Activated naive CD4-positive, alpha-beta T cell (primary cell): ENCODE data around the gene FAM156A.
"Not testable (repeated sequence)": the region's sequence is repeated elsewhere in the genome, so short reads cannot be mapped to it uniquely, and the experiment has no call there.

Source experiments
- DNase-seq, 4 experiments: peaks; one replicate each; lab custom pipeline; 2025; lab: John Stamatoyannopoulos, UW

FAM156A gene

GRCh38 chrX:52905531-52905930 lies 52.8 kb downstream of the FAM156A start:
- DNase-seq: not testable (repeated sequence)
